HG03460 (cell line): ENCODE results near the gene SUGP1.
"Not testable (repeated sequence)": the region's sequence is repeated elsewhere in the genome, so short reads cannot be mapped to it uniquely, and the experiment has no call there.

Source experiments
- ATAC-seq: cut with Tn5 transposase; IDR thresholded peaks from one replicate; pipeline ENCODE4 v1.9.1; 2021; ENCODE audit not compliant: unreplicated experiment

The SUGP1 gene

GRCh38 chr19:19268453-19269385, 51.6 kb downstream of the SUGP1 start:
- ATAC-seq = no peak

- no peak for ATAC-seq
Measured at GRCh38 chr19:19267305-19267704, 53.0 kb downstream of the SUGP1 start.

GRCh38 chr19:19263886-19264487, 56.3 kb downstream of the SUGP1 start:
- ATAC-seq = no peak

- no peak for ATAC-seq
Measured at GRCh38 chr19:19262190-19263057, 57.9 kb downstream of the SUGP1 start.

DNA sequence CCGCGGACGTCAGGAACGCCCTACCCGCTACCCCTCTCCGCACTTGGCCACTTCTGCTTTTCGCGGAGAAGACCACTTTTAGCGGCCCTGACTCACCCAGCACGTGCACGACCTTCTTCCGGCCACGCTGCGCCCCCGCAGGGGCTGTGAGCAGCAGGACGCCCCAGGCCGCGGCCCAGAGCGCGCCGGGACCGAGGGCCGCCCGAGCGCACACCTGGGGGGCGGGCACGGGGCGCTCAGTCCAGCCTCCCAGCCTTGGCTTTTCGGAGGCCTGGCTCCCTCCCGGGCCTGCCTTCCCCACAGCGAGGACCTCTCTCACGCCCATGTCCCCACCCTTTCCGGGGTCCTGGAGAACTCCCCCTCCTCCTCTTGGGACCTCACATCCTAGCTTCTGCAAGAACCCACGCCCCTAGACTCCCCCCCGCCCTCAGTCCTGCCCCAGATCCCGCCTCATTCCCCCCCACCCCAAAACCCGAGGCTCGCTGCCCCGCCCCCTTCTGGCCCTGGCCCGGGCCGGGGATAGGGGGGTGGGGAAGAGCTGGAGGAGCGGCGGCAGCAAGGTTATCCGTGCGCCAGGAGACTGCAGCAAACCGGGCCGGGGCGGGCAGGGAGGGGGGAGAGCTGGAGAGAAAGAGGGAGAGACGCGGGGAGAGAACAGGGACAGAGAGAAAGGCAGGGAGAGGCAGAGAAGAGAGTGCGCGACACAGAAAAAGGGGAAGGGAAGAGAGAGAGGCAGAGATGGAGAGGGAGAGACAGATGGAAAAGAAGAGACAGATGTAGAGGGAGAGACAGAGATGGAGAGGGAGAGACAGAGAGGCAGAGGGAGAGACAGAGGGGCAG, 58.7 kb downstream of the SUGP1 start:
- ATAC-seq = no peak

DNA sequence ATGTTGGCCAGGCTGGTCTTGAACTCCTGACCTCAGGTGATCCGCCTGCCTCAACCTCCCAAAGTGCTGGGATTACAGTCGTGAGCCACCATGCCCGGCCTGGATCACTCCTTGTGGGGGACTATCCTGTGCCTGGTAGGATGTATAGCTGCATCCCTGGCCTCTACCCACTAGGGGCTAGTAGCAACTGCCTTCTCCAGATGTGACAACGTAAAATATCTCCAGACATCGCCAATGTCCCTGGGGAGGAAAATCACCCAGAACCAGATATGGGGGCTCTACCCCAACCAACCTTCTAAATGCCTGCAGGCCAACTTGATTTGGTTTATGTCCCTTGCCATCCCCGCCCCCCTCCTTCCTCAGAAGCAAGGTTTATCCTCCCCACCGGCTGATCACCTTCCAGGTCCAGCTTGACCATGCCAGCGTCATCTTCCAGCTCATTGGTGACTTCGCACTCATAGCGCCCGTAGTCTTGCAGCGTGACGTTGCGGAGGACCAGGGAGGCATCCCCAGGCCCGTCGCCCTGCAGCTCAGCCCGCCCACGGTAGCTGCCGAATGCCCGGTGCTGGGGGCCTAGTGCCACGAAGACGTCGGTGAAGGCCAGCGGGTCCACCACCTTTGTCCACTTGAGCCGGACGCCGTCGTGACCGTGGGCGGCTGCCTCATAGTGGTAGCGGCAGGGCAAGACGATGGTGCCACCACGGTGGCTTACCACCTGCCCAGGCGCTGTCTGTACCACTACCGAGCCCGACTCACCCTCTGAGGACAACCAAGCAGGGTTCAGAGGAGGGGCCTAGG, 59.7 kb downstream of the SUGP1 start:
- no peak for ATAC-seq

- no peak for ATAC-seq
Measured at GRCh38 chr19:19259741-19260140, 60.6 kb downstream of the SUGP1 start.

DNA sequence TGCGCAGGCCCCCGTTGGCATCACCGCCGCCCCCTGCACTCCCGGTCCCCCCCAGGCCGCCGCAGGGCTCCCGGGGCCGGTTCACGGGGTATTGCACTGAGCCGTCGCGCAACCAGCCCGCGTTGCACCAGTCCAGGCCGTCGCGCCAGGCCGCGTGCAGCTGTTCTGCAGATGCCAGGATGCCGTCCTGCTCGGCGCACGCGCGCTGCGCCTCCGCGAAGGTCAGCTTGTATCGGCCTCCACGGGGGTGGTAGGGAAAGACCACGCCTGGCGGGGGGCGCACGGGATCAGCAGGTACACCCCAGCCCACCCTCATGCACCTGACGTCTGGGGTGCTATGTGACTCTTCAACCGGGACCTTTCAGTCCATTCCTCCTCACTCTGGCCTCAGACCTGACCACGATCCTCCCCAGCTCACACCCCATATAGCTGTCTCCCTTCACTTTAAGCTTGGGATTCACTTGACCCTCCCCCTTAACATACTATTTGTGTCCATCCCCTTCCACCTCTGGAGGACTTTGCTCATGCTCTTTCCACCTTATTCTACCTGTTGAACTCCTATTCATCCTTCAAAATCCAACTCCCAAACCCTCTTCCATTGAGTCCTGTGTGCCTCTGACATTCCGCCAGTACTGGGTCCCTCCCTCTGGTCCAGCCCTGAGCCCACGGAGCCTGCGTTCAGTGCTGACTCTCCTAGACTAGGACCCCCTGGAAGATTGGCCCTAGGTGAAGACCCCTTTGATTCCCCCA, 61.5 kb downstream of the SUGP1 start:
- no peak for ATAC-seq

DNA sequence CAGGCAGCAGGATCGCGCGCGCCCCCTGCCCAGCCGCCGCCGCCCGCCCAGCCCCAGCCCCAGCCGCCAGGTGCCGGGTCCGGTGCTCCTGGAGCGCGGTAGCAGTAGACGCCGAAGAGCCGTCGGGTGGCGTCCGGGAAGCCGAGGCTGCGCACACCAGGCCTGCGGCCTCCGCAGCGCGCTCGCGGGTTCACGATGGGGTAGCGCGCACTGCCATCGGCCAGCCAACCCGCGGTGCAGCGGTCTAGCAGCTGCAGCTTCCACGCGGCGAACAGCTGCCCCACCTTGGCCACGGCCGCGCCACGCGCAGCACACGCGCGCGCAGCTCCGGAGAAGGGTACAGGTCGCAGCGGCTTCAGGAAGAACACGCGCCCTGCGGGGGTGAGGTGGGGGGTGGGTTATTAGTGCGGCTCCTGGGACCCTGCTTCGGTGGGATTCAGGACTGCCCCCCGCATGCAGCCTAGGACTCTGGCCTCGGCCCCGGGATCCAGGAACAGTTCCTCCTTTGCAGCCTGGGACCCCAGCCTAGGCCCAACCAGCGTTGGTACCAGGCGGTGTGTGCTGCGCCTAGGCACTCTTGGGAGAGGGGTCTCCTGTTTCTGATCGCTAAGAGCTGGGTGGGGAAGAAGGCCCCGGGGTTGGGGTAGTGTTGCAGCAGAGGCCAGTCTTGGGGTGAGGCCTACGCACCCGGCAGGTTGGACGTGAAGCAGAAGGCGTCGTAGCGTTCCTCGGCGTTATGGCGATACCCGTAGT, 62.3 kb downstream of the SUGP1 start:
- no peak for ATAC-seq

DNA sequence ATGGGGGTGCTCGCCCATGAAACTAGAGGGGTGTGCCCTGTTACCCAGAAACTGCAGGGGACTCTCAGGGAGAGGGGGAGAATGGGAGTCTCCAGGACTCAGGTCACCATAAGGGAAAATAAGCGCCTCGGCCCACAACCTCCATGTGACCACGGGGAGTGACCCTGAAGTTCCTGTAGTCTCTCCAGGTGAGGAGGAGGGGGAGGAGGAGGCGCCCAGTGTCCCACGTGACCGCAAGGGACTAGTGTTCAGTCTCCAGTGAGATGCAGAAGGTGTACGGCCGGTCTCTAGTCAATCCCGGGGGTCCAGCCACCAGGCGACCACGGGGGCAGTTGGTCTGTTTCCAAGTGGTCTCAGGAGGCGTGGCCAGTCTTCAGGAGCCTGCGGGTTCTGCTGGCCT, 63.2 kb downstream of the SUGP1 start:
- ATAC-seq = no peak

GRCh38 chr19:19256072-19256969, 64.0 kb downstream of the SUGP1 start:
- ATAC-seq = no peak

GRCh38 chr19:19253409-19253808, 66.9 kb downstream of the SUGP1 start:
- ATAC-seq = not testable (repeated sequence)

GRCh38 chr19:19250196-19250801, 70.0 kb downstream of the SUGP1 start:
- no peak for ATAC-seq

DNA sequence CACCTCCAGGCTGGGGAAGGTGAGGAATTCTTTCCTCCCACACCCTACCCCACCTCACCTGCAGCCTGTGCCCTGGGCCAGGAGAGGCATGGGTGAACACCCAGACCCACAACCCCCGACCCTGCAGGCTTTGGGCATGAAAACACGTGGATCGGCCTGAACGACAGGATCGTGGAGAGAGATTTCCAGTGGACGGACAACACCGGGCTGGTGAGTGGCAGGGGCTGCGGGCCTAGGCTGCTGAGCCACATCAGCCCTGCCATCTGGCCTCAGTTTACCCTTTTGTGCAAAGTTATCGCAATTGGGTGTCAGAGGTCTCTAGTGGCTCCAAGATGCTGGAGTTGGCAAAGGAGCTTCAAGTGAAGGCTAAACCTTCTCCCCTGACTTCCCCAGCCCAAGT, 79.8 kb downstream of the SUGP1 start:
- no peak for ATAC-seq

DNA sequence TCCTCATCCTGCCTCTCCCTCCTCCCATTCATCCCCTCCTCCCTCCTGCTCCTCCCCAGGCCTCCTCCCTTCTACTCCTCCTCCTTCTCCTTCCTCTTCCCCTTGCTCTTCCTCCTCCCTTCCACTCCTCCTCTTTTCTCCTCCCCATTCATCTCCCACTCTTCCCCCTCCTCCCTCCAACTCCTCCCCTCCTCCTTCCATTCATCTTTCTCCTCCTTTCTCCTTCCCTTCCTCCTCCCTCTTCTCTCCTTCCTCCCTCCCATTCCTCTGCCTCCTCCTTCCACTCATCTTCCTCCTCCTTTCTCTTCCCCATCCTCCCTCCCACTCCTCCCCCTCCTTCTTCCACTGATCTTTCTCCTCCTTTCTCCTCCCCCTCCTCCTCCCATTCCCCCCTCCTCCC, 80.6 kb downstream of the SUGP1 start:
- ATAC-seq = no peak

DNA sequence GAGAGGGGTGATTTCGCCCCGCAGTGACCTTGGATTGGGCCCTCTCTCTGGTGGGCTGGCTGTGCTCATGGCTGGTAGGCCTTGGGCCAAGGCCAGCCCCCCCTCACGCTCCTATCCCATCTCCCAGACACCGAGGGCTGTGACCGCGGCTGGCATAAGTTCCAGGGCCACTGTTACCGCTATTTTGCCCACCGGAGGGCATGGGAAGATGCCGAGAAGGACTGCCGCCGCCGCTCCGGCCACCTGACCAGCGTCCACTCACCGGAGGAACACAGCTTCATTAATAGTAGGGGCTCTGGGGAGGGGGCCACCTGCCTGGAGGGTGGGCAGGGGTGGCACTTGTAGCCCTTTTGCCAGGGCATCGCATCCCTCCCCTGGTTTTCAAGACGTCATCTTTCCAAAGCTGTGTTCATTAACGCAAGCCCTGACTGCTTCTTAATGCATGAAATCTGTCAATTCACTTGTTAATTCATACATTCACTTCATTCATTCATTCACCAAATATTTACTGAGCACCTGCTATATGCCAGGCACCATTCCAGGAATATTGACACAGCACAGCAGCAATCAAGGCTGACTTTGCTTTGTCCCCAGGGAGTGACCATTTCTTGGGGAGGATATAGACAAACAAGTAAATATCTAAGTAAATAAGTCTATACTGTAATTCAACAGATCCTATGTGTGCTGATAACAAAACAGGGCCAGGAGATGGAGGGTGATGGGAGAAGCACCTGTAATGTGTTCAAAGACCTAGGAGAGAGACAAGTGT, 82.0 kb downstream of the SUGP1 start:
- ATAC-seq = no peak
